ENCODE data around the gene HOXA9. TPM values are rescaled to one million over a fixed set of nuclear protein-coding genes. Genes with fewer than 3 reads are reported as not detected.

Gene HOXA9
- total and polyA plus RNA-seq, 10 of the 15 experiments (the other 5 are each of a cell fraction or from before 2014, with no cell fraction given) = not detected

DNA sequence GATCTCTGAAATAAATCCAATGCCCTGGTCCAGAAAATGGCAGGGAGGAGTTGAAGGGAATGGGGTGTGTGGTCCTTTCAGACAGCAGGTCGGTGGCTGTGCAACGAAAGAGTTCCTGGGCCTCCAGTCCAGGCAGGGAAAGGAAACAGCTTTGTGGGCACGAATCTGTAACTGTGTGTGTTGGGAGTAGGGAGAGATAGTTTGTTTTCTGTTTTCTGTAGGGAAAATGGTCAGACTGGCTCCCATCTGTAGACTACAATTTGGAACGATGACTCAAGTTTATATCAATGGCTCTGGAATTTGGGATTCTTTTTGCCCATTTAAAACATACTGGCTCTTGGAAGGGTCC lies 2.6 kb upstream of the HOXA9 start:
- peaks cover 2% of the 10 kb centered on the region; the same call in 1 of the 3 replicates for H3K9me3 ChIP-seq (replicated peaks; ENCODE audit: control insufficient read depth, insufficient read depth, low read length)
- no peak overlapping the region for H3K9ac ChIP-seq (ENCODE audit: control insufficient read depth, insufficient read depth, low read length)
- RAD21 ChIA-PET (ENCODE audit: unreplicated experiment) = no interaction called here

GRCh38 chr7:27166531-27167505 lies 1.5 kb upstream of the HOXA9 start:
- Histone ChIP-seq H3K9ac (ENCODE audit: control insufficient read depth, insufficient read depth, low read length) (no peak overlapping the region), H3K79me2 (ENCODE audit: control insufficient read depth, insufficient read depth, low read length) (no peaks in the 10 kb centered on the region), H4K20me1 (ENCODE audit: control insufficient read depth, insufficient read depth) (no peaks in the 10 kb centered on the region), H3K36me3 (ENCODE audit: control insufficient read depth in 2 of 2, insufficient read depth in 2 of 2, low read length in 1 of 2) (no peaks in the 10 kb centered on the region; a peak in 1 of 4 replicates), H3K27ac (ENCODE audit: control insufficient read depth, insufficient read depth) (no peak overlapping the region), H3K4me3 (no peak overlapping the region), H3K4me1 (ENCODE audit: control insufficient read depth, insufficient read depth, low read length) (no peaks in the 10 kb centered on the region), H3K27me3 (replicated peaks in 1 of 2; ENCODE audit: control insufficient read depth in 2 of 2, insufficient read depth in 2 of 2, low read length in 1 of 2) (peaks cover 24 to 43% of the 10 kb centered on the region in 2 experiments), H2AFZ (ENCODE audit: control insufficient read depth, low read depth, low read length) (no peak overlapping the region), H3K4me2 (ENCODE audit: control insufficient read depth, insufficient read depth) (no peak overlapping the region), H3K9me3 (replicated peaks; ENCODE audit: control insufficient read depth, insufficient read depth, low read length) (peaks cover 2% of the 10 kb centered on the region; the same call in 1 of the 3 replicates)
- WGBS (ENCODE audit: insufficient coverage, insufficient replicate concordance, low lambda C conversion rate, missing lambda C conversion rate) = 21% methylated on average over 46 of the region's 50 CpGs
- in situ Hi-C loops (cut with MboI) (loop anchor here (25.0 kb wide), 1 partner anchor 1080 kb away; no protein-coding TSS in a partner anchor), intact Hi-C loops (cut with micrococcal nuclease; ENCODE audit: unreplicated experiment) (no loop called here)
- ATAC-seq (no peak), FAIRE-seq (no peak), DNase-seq (ENCODE audit: low read depth, low spot score) (no peak)
- no TSS peak for BruUV-seq (replicated peaks)
- POLR2A ChIA-PET = no interaction called here
- SMC1A ChIA-PET (ENCODE audit: uncharacterized antibody, unreplicated experiment) = no interaction called here
- RAD21 ChIA-PET (ENCODE audit: unreplicated experiment) = no interaction called here
- TF ChIP-seq ATF7 (IDR thresholded peaks at IDR 0.05; ENCODE audit: low read depth) (no peak), EZH2 (IDR thresholded peaks at IDR 0.05; ENCODE audit: borderline replicate concordance, control insufficient read depth, low read depth, low read length) (0 out of 2 replicates have a peak, but pooled peaks have one; percentile 22)
- CTCF ChIA-PET = interaction anchor here (1.0 kb wide), 1 partner anchor 15 kb away, joined by 4 read pairs; no protein-coding TSS in a partner anchor

More for the DNA sequence above, 2.6 kb upstream of the HOXA9 start:
- no peaks in the 10 kb centered on the region; a peak in 1 of 4 replicates for H3K36me3 ChIP-seq (ENCODE audit: control insufficient read depth in 2 of 2, insufficient read depth in 2 of 2, low read length in 1 of 2)
- ChIA-PET POLR2A (interaction anchor here (0.6 kb wide), 1 partner anchor 275 kb away, joined by 3 read pairs; no protein-coding TSS in a partner anchor), SMC1A (ENCODE audit: uncharacterized antibody, unreplicated experiment) (no interaction called here), CTCF (no interaction called here)
- no peak overlapping the region for H2AFZ ChIP-seq (ENCODE audit: control insufficient read depth, low read depth, low read length)
- H3K27ac ChIP-seq (ENCODE audit: control insufficient read depth, insufficient read depth) = no peak overlapping the region
- intact Hi-C loops (cut with micrococcal nuclease; ENCODE audit: unreplicated experiment) (no loop called here), in situ Hi-C loops (cut with MboI) (loop anchor here (25.0 kb wide), 1 partner anchor 1081 kb away; no protein-coding TSS in a partner anchor)
- no peak overlapping the region for H3K4me2 ChIP-seq (ENCODE audit: control insufficient read depth, insufficient read depth)
- no peak overlapping the region for H3K4me3 ChIP-seq
- 2% methylated on average over 4 of the region's 4 CpGs for WGBS (ENCODE audit: insufficient coverage, insufficient replicate concordance, low lambda C conversion rate, missing lambda C conversion rate)
- FAIRE-seq = no peak
- no peak for ATAC-seq
- no peak for DNase-seq (ENCODE audit: low read depth, low spot score)
- H3K4me1 ChIP-seq (ENCODE audit: control insufficient read depth, insufficient read depth, low read length) = no peaks in the 10 kb centered on the region
- BruUV-seq (replicated peaks) = no TSS peak
- H3K79me2 ChIP-seq (ENCODE audit: control insufficient read depth, insufficient read depth, low read length) = no peaks in the 10 kb centered on the region
- H4K20me1 ChIP-seq (ENCODE audit: control insufficient read depth, insufficient read depth) = no peaks in the 10 kb centered on the region
- H3K27me3 ChIP-seq (replicated peaks in 1 of 2; ENCODE audit: control insufficient read depth in 2 of 2, insufficient read depth in 2 of 2, low read length in 1 of 2) = peaks cover 29 to 46% of the 10 kb centered on the region in 2 experiments
- TF ChIP-seq EZH2 (IDR thresholded peaks at IDR 0.05; ENCODE audit: borderline replicate concordance, control insufficient read depth, low read depth, low read length) (0 out of 2 replicates have a peak, but pooled peaks have one; percentile 66), BMI1 (IDR thresholded peaks at IDR 0.05; ENCODE audit: borderline replicate concordance) (no peak)

Measured in GM12878 (cell line).